Inflammatory macrophage treated with lipopolysaccharide for 1 hour (primary cell): ENCODE results near the gene EPAS1.
A peak's percentile ranks its signal among the peaks of the same experiment; 100 is the strongest.

Experiments
- DNase-seq, 2 donors: peaks; one replicate each; pipeline ENCODE4 v3.0.0-alpha.2; 2020 to 2022

The EPAS1 gene

DNA sequence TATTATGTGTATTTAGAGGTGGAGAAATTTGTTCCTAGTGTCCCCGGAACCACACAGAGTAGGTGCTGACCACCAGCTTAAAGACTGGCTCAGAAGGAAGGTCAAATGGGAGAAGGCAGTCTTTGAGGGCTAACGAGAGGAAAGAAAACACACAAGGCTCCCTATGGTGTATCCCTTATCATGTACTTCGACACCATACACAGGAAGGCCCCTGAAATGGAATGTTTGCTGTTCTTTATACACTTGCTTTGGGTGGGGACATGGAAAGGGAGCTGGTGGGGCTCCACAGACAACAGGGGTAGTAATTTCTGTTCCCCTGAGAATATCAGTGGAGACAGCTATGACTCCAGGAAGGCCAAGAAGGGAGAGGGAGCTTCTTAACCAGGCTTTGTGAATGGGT is 6.0 kb downstream of the EPAS1 start:
- DNase-seq: no peak

DNA sequence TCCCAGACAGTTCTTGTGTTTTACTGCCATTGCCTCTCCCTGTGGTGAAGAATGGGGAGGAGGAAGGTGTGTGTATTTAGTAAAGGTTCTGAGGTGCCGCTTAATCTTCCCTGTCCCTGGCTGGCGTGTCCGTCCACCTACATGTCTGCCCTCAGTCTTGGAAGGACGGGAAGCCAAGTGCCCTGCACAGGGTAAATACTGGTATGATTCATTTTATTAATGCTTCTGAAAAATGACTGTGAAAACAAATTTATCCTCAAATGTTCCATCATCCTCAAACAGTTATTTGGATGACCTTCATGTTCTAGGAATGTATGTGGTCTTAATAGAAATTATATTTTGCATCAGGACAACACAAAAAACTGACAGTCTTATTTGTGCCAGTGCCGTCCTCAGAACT is 6.6 kb downstream of the EPAS1 start:
- no peak for DNase-seq

DNA sequence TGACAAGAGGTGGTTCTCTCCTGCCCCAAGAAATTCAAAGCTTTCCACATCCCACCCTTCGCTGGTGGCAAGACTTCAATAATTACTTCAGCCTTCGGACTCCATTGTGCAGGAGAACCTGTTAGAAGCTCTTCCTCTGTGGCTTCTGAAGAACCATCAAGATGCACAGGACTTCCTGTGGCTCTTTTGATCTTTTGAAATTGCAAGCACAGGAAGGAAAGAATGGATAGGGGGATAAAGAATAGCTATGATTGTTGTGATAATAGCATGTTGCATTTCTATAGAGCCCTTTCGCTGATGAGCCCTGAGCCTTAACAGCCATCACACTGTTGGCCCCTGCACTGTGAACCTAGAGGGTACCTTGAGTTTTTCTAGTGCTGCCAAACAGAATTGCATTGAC is 7.4 kb downstream of the EPAS1 start:
- DNase-seq: no peak

DNA sequence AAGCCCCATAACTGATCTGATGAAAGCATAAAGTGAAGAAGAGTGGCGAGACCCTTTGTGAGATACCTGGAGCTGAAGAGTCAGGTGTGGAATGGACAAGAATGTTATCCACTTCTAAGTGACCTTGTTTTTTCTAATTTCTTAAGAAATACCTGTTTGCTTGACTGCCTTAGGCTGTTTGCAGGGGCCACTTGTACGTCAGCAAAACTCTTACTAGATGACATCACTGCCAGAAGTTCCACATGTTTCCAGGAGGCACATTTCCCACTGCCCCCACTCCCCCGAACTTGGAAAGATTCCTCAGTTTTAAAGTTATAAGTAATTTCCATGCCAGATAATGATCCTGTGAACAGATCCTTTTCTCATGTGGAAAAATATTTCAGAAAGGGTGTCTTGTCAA is 8.0 kb downstream of the EPAS1 start:
- no peak for DNase-seq

DNA sequence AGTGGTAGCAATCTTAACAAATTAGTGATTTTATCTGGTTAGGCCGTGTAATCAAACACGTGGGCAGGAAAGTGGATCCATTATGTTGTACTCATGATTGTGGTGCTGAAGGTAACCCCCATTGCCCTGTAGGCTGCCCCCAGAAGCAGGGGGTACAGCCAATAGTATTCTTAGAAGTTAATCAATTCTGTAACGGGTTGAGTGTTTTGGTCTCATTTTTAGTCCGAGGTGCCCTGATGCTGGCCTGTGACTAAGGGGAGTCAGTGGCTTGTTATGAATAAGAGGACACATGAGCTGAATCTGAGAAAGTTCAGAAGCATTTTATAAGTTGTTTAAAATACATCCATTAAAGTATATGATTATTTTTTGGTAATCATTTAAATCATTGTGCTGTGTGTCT is 8.6 kb downstream of the EPAS1 start:
- no peak for DNase-seq

DNA sequence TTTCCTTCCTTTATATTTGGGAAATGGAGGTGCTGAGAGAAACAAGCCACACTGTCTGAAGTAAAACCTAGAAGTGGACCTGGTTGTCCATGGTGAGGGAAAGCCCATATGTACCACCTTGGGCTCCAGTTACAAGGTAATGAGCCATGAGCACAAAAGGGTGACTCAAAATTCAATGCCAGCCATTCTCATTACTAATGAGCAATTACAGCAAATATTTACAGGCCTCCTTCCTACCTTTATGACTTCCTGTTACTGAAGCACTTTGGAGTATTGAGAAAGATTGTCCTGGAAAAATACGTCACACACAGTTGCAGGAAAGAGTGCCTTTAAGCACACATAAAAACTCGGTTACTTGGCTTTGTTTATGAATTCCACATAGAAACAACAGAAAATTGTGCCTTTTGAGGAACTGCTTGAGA is 9.1 kb downstream of the EPAS1 start:
- peak; percentile 21 to 28 for DNase-seq

DNA sequence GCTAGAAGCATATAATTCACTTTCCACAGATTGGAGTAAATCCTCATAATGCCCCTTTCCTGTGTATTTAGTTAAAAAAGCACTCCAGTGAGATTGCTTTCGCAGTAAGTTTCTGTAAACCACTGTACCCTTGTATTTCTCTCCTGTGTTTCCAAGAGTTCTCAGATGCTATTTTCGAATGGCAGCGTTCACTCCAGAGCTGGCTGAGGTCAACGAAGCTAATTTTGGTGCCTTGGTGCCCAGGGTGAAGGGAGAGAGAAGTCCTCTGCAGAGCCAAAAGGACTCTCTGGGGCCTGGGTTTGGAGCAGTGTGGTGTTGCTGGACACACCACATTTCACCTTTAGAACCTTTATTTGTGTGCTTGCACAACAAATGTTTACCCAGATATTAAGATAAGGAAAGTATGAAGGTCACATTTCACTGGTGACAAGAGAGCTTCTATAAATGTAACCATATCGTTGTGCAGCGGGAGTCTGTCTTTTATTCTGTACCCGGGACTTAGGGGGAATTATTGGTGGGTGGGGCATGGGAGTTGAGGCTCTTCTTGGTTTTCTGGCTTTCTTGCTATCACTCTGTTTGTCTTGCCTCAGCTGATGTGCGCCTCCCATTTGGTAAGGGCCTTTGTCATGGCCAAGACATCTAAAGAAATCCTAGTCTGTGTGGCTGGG is 9.9 kb downstream of the EPAS1 start:
- no peak for DNase-seq

DNA sequence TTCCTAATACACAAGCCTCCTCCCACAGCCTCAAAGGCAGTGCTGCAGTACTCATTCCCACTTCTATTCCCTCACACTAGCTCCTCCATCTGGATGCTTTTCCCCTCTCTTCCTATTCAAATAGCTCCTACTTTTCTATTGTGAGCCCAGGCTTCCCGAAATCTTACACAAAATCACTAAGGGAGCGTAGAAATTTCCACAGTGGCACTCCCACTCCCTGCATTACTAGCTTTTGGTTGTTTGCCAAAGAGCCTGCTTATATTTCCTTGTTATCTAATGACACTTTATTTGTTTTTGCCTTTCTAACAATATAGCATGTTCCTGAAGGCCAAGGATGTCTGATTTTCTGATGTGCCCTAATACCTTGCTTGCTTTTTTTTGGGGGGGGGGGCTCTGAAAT is 10.9 kb downstream of the EPAS1 start:
- no peak for DNase-seq

DNA sequence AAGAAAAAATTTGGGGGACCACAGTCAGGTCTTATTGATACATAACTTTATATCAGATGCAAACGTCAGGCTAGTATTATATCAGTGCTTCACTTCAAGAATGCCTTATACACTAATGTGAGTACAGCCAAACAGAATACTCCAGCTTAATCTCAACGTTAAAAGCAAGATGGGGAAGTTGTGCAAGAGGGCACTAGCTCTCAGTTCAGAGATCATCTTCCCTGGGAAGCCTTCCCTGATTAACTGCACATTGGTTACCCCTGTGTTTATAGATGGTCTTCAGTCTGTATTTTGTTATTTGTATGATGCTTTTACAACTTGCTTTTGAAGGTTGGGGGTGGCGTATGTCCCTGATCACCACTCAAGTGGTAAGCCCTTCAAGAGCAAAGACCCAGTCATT is 11.4 kb downstream of the EPAS1 start:
- DNase-seq: peak; percentile 18 to 45

DNA sequence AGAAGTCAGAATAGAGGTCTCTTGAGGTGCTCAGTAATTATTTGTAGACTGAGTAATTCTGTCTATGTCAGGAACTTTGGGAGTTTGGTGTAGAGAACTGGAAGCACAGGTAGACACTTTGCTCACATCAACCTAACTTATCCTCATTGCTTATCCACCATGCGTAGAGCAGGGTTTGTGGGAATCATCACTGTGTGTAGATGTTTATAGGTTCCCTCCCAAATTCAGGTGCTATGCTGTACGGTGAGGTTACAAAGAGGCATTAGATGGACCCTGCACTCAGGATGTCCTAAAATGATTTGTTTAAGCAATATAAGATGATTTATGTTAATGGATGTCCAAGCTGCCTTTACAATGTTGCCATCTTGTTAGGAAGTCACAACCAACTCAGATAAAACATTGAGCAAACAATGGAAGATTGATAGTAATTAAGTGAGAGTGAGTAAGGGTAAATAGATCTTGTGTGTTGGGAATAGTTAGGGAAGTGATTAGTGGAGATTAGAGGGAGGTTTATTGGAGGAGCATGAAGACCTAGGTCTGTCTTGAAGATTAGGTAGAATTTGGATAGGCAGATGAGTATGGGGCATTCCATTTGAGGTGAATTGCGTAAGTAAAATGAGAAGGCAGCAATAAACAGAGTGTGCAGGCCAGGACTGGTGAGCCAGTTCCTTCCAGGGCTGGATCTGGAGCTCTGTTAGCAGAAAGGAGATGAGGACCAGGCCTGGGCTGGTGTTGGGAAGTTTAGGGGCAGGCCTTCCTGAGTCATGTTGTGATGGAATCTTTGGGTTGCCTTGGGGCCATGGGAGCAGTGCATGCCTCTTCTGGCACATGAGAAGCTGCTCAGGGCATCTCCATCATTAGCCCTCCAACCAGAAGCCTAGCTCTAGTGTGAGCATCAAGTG is 12.1 kb downstream of the EPAS1 start:
- DNase-seq: no peak

DNA sequence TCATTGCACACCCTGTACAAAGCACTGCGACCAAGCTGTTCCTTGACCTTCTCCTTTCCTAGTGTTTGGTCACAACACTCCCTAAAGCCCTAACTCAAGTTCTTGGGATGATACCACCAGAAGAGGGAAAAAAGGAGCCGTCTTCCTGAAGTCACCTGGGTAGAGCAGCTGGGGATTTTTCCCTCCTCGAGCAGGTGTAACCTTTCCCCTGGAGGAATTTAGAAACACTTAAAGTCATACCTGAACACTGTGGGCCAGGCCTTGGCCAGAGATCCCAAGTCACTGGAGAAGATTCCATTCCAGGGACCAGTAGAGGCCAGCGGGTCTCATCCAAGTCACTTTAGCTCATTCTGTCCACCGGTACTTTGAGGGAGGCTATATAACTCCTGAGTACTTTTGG is 13.2 kb downstream of the EPAS1 start:
- DNase-seq: no peak

DNA sequence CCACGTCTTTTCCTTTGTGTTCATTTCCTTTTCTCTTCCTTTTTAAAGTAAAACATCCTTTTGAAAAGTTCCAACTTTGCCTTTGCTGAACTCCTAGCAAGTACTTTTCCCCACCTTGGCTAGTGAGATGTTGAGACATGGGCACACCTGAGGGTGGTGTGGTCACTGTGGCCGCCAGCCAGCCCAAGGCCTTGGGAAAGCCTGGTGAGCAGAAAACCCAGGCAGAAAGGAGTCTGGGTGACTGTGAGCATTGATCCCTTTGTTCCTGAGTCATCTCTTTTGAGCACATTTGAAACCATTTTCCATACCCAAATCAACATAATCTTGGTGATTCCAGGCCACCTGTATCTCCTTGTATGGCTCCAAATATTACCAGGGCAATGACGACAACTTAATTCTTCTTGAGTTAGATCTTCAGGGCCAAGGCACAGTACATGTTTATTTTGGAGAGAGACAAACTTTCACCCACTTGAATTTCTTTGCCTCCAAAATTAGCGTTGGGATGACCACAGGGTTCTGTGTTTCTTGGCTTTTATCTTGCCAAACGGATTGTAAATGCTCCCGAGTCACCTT is 14.5 kb downstream of the EPAS1 start:
- no peak for DNase-seq

DNA sequence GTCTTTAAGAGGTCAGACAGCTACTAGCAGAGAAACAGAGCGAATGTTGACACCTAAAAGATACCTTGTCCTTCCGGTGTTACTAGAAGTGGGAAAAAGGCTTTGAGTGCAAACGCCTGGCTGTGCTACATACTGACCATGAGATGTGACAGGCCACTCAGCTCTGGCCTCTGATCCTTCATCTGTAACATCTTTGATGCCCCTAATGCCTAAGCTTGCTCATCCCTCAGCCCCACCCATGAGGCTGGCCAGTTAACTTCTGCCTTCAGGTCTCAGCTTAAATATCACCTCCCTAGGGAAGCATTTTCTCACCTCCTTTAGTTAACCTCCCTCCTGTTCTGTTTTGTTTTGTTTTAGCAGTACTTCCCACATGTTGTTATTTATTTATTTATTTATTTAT is 15.9 kb downstream of the EPAS1 start:
- DNase-seq: no peak

DNA sequence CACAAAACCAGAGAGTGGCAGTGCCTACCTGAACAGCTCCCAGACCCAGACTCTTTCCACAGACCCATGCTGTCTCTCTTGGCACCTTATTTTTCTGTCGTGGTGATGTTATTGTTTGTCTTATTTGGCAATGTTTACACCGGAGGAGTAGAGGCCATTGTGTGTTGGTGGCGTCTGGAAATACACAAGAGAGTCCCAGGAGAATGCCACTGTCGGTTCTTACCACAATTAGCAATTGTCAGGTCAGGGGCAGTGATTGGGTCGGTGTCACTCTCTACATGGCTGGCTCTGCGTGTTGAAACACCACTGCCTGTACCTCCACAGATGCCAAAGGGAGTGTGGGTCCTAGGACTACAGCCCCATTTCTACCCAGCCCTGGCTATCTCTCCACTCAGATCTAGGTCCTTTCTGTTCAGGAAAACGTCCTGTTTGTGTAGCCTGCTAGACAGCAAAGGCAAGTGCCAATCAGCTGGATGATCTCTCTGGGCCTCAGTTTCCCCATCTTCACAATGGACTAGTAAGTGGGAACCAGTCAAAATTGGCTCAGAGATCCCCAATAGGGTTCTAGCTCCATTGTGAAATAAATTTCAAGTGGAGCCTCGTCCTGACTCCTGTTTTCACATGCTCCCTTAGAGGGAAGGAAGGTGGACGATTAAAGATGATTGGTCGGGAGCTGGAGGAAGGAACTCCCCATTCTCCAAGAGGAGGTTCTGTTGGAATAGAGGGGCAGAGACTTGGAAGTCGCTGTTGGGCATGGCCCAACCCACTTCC is 17.0 kb downstream of the EPAS1 start:
- peak in 1 of 2 donors; percentile 10 for DNase-seq

DNA sequence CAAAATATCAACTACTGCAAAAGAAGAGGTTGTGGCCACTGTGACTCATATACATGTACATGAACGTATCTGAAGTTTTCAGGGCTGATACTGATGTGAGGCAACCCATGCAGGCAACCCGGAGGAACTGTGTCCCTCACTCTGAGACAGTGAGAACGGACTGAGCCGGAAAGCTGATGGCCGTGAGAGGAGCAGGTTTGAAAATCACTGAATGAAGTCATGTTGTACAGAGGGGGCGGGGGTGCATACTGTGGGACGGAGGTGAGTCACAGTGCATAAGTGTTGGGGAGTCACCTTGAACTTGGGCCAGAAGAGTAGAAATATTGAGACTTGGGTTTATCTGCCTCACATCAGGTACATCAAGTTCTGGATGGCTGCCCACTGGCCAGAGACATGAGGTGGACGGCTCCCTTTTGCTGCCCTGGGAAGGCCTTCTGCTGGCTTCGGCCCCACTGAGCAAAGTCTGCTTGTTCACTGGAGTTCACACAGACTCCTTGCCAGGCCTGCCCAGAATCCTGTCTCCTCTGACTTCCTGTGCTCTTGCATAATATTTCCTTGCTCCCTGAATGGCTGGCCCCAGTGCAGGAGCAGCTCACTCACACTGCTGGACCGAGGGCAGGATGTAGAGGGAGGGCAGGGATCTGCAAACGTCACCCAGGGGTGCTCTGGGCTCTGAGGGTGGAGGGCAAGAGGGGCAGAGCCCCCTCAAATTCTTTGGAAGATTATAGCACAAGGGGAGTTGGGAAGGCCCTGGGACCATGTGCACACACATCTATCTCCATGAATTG is 18.1 kb downstream of the EPAS1 start:
- peak; percentile 22 to 68 for DNase-seq

DNA sequence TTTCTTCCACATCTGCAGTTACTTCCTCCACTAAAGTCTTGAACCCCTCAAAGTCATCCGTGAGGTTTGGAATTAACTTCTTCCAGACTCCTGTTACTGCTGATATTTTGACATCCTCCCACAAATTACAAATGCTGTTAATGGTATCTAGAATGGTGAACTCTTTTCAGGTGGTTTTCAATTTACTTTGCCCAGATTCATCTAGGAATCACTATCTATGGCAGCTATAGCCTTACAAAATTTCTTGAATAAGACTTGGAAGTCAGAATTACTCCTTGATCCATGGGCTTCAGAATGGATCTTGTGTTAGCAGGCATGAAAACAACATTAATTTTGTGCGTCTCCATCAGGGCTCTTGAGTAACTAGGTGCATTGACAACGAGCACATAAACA is 19.9 kb downstream of the EPAS1 start:
- DNase-seq: no peak

DNA sequence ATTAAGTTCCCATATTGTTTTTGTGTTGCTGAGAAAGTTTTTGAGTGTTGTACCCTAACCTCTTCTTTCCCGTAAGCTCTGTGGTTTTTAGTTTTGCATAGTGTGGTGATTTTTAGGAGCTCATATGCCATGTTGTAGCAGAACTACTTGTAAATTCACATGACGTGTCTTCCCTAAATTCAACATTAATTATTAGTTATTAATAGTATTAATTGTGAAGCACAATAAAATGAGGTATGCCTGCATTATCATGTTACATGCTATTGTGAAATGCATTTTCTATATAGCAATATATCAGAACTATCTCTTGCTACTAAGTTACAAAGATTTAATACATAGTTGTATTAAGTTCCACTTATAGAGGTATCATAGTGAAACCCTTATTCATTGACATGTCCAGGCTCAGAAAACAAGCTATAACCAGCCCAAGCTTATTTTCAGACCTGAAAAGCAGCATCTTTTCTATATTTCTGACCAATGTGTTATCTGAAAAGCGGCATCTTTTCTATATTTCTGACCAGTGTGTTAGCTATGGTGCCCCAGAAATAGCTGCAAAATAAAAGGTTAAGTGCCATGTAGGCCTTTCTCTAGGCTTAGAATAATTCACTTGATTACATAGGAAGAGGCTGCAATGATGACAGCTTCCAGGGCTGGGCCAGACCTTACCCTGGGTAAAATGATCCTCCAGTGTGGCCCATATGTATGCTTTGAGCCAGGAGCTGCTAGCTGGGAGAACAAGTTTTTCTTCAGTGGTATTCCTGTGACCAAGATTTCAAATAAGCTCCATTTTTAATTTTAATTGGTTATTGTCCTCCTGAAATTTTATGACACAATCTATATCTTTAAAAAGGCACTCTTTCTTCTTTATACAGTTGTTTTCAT is 21.6 kb downstream of the EPAS1 start:
- no peak for DNase-seq

DNA sequence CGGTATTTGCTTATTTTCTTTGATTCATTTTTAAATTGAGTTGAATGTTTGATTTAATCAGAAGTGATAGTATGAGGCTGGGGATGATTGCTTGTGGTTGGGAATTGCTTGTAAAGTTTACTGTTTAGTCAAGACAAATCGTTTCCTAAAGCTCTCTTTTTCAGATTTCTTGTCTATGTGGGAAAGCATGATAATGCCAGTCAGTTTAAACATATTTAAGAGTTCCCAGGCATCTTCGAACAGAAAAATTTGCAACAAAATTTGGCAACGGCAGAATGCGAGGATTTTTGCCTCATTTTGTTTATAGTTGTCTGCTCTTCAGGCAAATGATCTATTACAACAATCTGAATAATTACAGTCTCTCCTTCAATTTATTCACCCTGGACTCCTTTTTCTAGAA is 22.5 kb downstream of the EPAS1 start:
- no peak for DNase-seq

DNA sequence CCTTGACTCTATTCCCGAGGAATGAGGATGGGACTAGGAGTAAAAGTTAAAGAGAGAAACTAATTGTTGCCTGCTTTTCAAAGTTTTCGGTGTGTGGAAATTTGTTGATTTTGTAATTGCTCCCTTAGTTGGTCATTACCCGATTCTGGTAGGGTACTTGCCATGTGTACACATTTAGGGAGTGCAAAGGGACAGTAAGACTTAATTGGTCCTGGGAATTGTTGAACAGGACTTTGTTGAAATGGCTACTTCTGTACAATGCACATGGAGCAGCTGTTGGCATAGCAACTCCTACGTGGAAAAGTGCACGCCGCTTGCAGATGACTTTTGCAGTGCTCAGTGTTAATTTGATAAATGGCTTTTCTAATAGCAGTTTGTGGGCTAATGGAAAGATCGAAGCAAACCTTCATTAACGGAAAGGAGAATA is 22.9 kb downstream of the EPAS1 start:
- peak; percentile 24 to 29 for DNase-seq

DNA sequence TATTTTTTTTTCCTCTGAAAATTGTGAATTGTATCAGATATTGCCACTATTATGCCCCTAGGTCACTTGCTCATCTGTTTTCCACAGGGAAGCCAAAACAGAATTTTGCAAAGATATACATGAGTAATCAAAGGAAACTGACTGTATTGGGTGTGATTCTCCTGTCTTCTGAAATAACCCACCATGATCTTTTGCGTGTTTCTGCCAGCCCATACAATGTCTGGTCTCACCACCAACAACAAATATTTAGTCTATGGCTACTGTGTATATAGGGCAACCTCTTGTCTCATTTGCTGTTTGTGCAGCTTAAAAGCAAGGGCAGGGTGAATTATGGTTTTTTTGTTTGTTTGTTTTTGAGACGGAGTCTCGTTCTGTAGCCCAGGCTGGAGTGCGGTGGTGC is 26.5 kb downstream of the EPAS1 start:
- no peak for DNase-seq

DNA sequence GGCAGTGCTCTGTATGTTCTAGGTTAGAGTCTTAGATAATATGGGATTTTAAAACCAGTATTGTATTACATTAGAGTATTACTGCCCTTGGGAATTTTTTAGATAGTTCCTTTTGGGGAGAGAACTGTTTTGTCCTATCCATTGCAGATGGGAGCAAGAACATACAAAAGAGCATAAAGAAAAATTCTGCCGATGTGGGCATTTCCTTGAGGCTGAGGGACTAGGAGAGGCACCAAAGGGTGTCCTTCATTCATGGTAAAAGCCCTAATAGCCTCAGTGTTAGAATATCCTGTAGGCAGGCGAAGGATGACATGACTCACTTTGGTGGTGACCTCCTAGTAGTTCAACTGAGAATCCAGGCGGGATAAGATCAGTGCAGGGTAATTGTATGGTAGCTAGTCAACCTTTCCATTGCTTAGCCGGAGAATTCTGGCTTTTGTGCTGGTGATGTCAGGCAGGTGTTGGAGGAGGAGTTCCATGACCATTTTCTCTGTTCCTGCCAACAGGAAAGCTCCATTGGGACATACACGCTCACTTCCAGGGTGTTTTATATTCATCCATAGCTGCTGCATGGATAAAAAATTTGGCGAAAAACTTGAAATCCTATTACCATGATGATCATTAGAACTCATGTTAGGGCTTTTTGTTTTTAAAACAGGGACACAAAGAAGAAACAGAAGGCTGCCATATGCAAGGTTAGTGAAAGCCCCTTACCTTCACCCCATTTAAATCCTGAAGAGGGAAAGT is 28.1 kb downstream of the EPAS1 start:
- DNase-seq: no peak
